ENCODE measurements around the gene GSDMA.

Gene GSDMA

GRCh38 chr17:39963829-39964228, 1.0 kb downstream of the GSDMA start:
- no peak for DNase-seq

- DNase-seq = no peak
These were observed 2.4 kb downstream of the GSDMA start for GRCh38 chr17:39965017-39965699.

- DNase-seq = no peak
These were observed 4.0 kb downstream of the GSDMA start for GRCh38 chr17:39966771-39967170.

GRCh38 chr17:39968761-39969160, 6.0 kb downstream of the GSDMA start:
- no peak for DNase-seq

- DNase-seq = no peak
These were observed 6.6 kb downstream of the GSDMA start for GRCh38 chr17:39969375-39969774.

GRCh38 chr17:39970157-39970692, 7.4 kb downstream of the GSDMA start:
- DNase-seq = no peak

GRCh38 chr17:39971076-39971603, 8.3 kb downstream of the GSDMA start:
- DNase-seq = no peak

GRCh38 chr17:39972271-39972670, 9.5 kb downstream of the GSDMA start:
- DNase-seq = no peak

- DNase-seq = no peak
These were observed 10.7 kb downstream of the GSDMA start for GRCh38 chr17:39973496-39973895.

- DNase-seq = no peak
These were observed 11.6 kb downstream of the GSDMA start for GRCh38 chr17:39974433-39974832.

GRCh38 chr17:39975801-39976200, 13.0 kb downstream of the GSDMA start:
- no peak for DNase-seq

GRCh38 chr17:39979016-39979670, 16.3 kb downstream of the GSDMA start:
- DNase-seq = no peak

GRCh38 chr17:39979893-39980350, 17.1 kb downstream of the GSDMA start:
- peak; percentile 73 for DNase-seq

GRCh38 chr17:39980351-39981206, 17.8 kb downstream of the GSDMA start, which contains the start of gene PSMD3:
Gene PSMD3 (plus strand): TSS chr17:39980807. CDS start chr17:39980971, 164 bp downstream.
- DNase-seq = peak; percentile 100

GRCh38 chr17:39981207-39981741, 18.5 kb downstream of the GSDMA start:
- no peak for DNase-seq

- DNase-seq = no peak
These were observed 19.1 kb downstream of the GSDMA start for GRCh38 chr17:39981766-39982375.

- DNase-seq = no peak
These were observed 25.5 kb downstream of the GSDMA start for GRCh38 chr17:39988206-39988810.

GRCh38 chr17:39994448-39994847, 31.6 kb downstream of the GSDMA start:
- DNase-seq = no peak

- no peak for DNase-seq
These were observed 32.6 kb downstream of the GSDMA start for GRCh38 chr17:39995438-39995837.

GRCh38 chr17:39996162-39996561, 33.4 kb downstream of the GSDMA start:
- DNase-seq = no peak

GRCh38 chr17:39996800-39997199, 34.0 kb downstream of the GSDMA start:
- no peak for DNase-seq

- DNase-seq = no peak
These were observed 34.7 kb downstream of the GSDMA start for GRCh38 chr17:39997543-39997942.

Measured in NCI-H1694 treated with DMSO at 0.1 percent for 48 hours (cell line).